H4 (cell line): ENCODE data around the gene KRT27. TPM values are rescaled to one million over a fixed set of nuclear protein-coding genes. Genes with fewer than 3 reads are reported as not detected.
"Not testable (repeated sequence)": the region's sequence is repeated elsewhere in the genome, so short reads cannot be mapped to it uniquely, and the experiment has no call there.

Experiments
- DNase-seq: peaks from one replicate; pipeline ENCODE4 v3.0.0-alpha.2; 2015; ENCODE audit warnings: low spot score
- total RNA-seq: library from RNA; depleted of rRNA; stranded (reverse); fragments of >200 nt; shearing (Covaris generic); gene quantifications from 2 replicates; pipeline ENCODE4 v1.2.3, GENCODE V29; 2014; rRNA removed

KRT27 gene
- total RNA-seq, 1 experiment from 2014 or later: not detected

DNA sequence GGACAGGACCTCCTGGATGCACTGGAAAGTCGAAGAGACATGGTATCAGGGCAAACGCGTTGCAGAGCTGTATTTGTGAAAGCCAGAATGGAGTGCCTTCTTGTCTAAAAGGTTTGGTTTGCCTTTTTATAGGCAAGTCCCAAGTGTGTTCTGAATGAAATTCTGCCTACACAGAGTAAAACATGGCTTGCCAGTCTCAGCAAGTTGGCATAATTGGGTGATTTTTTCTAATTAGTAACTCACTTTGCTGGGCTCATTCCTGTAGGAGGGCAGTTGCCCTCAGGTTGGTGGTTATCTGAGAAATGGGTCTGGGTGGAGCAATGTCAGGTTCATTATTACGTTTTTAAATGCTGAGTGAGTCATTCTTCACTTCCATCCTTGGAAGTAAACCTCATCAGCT, 27.1 kb downstream of the KRT27 start, which contains the start of gene KRT25:
Gene KRT25, minus strand, starts transcription at position 101 of the 400 bp plus-strand sequence. Its CDS starts 60 bp downstream, at position 41.
- no peak for DNase-seq

DNA sequence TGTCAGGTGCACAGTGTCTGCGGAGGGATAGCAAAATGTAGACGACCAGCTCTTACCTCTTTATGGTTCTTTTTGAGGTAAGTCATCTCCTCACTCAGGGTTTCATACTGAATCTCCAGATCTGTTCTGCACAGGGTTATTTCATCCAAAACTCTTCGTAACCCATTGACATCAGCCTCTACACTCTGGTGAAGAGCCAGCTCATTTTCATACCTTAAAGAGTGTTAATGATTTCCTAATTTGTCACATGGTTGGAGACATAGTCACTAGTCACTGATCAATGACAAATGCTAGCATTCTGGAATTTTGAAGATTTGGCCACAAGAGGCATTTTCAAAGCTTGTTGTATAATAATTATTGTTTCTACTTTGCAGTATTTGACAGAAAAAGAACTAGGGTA, 28.5 kb downstream of the KRT27 start:
- DNase-seq: no peak

DNA sequence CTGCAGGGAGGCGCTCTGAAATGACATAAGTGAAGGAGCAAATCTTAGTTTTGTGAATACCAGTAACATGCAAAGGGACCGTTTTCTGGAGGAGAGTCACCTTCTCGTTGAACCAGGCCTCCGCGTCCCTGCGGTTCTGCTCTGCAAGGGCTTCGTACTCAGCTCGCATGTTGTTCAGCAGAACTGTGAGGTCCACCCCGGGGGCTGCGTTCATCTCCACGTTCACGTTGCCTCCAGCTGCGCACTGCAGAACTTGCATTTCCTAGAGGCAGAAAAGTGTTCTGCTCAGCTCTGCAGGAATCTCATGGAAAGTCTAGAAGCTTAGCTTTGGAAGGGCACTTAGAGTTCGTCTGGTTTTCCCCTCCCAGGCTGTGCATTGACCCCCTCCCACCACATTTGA, 31.3 kb downstream of the KRT27 start:
- no peak for DNase-seq

DNA sequence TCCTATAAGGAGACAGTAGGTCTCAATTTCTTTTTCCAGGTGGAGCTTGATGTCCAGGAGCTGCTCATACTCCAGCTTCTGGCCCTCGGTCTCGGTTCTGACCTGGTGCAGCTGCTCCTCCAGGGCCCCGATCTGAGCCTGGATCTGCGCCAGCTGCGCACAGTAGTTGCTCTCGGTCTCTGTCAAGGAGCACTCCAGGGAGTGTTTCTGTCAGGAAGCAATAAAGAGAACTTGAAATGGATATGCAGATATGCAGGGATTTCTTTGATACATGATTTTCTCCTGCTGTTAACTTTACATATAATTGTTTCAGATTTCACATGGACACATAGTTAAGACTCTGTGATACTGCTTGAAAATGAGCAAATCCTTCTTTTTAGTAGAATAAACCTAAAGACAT, 32.0 kb downstream of the KRT27 start:
- no peak for DNase-seq

DNA sequence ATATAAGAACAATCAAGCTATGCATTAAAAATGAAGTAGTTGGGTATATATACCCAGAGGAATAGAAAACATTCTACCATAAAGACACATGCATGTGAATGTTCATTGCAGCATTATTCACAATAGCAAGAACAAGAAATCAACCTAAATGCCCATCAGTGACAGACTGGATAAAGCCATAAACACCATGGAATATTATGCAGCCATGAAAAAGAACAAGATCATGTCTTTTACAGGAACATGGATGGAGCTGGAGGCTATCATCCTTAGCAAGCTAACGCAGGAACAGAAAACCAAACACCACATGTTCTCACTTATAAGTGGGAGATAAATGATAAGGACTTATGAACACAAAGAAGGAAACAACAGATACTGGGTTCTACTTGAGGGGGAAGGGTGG, 33.7 kb downstream of the KRT27 start:
- not testable (repeated sequence) for DNase-seq

DNA sequence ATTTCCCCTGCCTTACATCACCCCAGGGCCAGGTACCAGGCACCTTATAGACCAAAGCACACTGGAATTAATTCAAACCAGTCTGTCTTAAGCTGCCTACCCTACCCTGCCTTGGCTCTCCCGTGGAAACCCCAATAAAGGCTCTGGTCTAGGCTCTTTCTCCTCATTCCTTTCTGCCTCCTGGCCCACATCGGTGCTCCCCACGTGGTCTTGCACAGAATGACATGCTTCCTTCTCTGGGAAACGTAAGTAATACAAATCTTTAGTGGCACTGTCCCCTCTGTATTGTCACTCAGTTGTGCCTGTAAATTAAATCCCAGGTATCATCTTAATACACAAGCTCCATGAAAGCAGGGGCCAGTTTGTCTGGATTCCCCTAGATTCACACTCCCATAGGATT, 43.8 kb downstream of the KRT27 start:
- no peak for DNase-seq

DNA sequence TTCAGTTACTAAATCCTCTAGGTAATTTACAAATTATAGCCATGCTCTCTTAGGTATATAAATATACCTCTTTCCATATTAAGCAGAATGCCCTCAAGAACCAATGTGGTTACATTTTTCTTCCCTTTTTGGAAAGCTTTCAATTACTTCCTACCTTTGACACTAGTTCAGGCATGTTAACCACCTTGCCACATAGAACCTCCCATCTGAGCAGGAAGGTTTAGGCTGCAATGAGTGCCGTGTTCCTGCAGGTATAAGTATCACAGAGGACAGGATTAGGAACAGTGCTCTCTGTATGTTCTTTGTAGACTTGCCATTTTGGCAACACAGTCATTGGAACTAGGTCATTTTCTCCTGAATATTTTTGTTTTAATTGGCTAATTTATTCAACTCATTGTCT, 47.3 kb downstream of the KRT27 start:
- DNase-seq: no peak

DNA sequence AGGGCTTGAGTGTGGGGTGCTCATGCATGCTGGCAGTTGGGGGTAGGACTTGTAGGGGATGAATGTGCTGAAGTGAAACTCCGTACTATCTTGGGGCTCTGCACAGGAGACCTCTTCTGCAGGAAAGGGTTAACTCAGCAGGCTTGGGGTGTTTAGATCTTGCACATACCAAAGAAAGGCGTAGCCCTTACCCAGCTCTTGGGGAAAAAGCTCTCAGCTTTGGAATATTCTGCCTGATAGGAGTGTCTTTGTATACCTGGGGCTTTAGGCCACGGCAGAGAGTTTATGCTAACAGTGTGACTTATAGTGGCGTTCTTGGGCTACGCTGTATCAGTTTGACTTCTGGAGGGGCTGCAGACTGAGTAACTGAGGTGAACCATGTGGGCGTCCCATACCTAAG, 48.3 kb downstream of the KRT27 start:
- no peak for DNase-seq

DNA sequence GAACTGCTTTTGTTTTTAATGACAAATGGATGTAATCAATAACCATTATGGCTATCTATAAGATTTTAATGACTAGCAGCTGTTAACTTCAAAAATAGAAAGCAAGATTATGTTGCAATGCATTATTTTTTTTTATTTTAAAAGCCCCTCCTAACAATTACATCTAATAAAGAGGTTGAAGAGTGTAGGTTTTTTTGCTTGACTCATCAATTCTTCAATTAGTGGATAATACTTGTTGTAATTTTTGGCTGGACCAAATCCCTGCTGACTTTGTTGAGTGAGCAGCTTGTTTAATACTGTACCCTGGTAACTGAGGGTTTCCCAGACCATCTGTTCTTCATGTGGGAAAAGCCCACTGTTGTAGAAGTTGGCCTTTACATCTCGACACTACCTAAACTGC, 51.4 kb downstream of the KRT27 start:
- DNase-seq: no peak

DNA sequence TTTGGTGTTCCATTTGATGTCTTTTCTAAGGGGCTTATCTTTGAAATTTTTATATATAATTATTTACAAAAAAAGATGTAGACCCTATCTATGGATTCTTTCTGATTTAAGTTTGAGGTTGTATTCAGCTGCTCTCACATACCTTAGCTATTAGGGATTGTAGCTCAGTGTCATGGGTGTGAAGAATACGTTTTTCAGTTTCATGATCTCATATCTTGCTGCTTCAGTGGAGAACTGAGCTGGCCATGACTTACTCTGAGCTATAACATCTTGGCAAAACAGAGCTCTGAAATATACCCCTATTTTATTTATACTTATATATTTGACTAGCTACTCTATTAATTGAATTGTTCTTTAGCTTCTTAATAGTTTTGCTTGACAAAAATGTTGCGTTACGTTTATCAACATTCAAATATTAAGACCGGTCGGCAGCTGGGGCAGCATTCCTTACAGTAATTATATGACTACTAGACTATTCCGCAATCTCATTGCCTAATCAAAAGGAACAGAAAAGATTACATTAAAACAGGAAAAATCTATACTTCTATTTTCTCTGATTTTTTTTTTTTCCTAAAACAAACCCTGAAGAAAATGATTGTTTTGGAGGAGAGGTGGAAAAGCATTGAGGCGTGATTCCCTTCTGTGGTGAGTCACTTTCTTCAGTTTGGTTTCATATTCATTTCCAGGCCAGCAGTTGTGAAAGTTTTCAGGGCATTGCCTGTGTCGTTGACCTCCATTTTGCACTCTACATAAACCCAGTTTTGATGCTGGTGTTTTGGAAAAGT, 54.7 kb downstream of the KRT27 start:
- peak; percentile 80 for DNase-seq

DNA sequence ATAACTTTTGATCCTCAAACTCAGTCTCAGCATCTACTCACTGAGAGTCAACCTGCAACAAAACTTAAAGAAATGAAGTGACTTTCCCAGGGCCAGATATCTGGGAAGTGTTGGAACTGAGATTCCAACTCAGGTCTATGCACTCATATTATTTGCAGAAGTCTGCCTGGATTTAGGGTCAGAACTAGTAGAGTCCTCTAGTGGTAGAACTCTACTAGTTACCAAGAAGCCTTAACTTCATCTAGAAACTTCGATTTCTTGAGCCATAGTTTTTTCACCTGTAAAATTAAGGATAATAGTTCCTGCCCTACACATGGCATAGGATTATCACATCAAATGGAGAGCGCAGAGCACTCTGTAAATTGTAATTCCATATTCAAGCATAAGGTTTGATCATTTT, 55.4 kb downstream of the KRT27 start:
- DNase-seq: peak; percentile 15

Other genes starting within 250 kb of the KRT27 start
- gene CCR7, start 217.1 kb downstream of the KRT27 start, total RNA-seq: not detected in 2 replicates
- 68.5 and 92.5 TPM in 2 replicates for gene SMARCE1, start 134.7 kb downstream of the KRT27 start, total RNA-seq
- 0.06 TPM in 1 of 2 replicates, not detected in the other for gene KRT222, start 117.4 kb downstream of the KRT27 start, total RNA-seq
- gene KRT24, start 78.8 kb downstream of the KRT27 start, total RNA-seq: not detected in 2 replicates
- gene KRT25, start 27.2 kb downstream of the KRT27 start, total RNA-seq: not detected in 2 replicates
- not detected in 2 replicates for gene KRT26, start 10.3 kb downstream of the KRT27 start, total RNA-seq
- gene KRT28, start 17.4 kb upstream of the KRT27 start, total RNA-seq: not detected in 2 replicates
- 45.0 and 61.1 TPM in 2 replicates for gene KRT10, start 40.1 kb upstream of the KRT27 start, total RNA-seq
- gene KRT12, start 84.7 kb upstream of the KRT27 start, total RNA-seq: not detected in 2 replicates
- gene KRT20, start 102.7 kb upstream of the KRT27 start, total RNA-seq: not detected in 2 replicates
- not detected in 2 replicates for gene KRT23, start 155.1 kb upstream of the KRT27 start, total RNA-seq
- 0.18 TPM in 1 of 2 replicates, not detected in the other for gene KRT39, start 184.4 kb upstream of the KRT27 start, total RNA-seq
- gene KRT40, start 201.8 kb upstream of the KRT27 start, total RNA-seq: not detected in 2 replicates
- not detected in 2 replicates for gene KRTAP3-3, start 211.6 kb upstream of the KRT27 start, total RNA-seq
- gene KRTAP3-2, start 217.4 kb upstream of the KRT27 start, total RNA-seq: not detected in 2 replicates
- gene KRTAP3-1, start 226.6 kb upstream of the KRT27 start, total RNA-seq: not detected in 2 replicates
- 0.27 TPM in 1 of 2 replicates, not detected in the other for gene KRTAP1-5, start 244.7 kb upstream of the KRT27 start, total RNA-seq
- not detected in 2 replicates for gene KRTAP1-4, start 247.6 kb upstream of the KRT27 start, total RNA-seq